Measurements from ENCODE around the gene CDKAL1.
"Not testable (repeated sequence)": the region's sequence is repeated elsewhere in the genome, so short reads cannot be mapped to it uniquely, and the experiment has no call there.

The CDKAL1 gene

DNA sequence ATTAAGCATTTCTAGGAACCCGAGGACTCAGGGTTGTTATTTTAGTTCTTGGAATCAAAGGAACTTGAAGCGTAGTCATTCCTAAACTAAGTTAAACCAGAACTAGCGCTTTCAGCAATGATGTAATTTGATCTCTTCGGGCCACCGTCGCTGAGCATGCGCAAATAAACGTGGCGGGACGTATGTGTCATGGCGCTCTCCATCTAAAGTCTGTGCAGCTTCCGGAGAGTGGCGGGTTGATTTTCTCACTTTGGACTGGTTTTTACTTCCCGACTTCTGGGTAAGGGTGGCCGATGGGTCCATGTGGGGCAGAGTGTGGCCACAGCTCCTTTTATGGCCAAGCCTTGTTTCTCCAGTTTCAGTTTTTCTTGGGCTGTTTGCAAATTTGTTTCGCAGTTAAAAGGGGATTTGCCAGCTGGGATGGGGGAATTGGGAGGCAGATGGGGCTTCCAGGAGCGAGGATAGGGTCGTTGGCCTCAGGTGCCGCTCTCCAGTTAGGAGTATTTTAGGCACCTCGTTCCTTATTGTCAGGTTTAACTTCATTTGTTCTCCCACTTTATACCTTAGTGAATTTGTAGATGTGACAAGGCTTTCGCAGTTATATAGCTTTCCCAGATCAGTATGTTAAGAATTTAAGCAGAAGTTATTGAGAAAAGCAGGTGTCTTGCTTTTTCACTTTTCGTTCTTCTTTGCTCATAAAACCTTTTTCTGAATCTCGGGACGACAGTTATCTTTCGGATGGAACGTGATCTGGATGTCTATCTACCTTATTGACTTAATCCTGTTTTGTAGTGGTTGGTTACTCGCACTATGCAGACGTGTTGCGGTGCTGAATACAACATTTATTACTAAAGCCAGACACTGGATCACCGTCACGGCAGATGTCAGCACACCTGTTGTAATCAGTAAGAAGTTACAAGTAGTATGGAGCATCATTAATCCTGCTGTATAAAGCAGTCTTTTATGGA, at the start of gene CDKAL1:
Gene CDKAL1 (plus strand): TSS at position 163 of the 968 bp plus-strand sequence. CDS start 11,894 bp downstream, outside the sequence.
- DNase-seq: peak; percentile 98

DNA sequence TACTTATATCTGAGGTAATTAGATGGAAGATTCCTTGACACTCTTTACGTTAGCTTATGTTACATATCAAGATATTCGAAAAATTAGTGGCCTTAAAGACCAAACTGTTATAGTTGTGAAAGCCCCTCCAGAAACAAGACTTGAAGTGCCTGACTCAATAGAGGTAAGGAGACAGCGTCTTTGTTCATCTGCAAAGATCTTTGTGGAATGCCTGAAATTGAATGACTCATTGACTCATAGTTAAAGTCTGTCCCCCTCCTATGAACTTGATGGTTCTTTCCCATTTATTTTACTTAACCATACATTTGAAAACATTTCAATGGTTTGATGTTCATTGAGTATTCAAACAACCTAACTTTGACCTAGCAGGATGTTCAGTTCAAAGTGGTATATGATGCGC, 47.6 kb upstream of the CDKAL1 start:
- no peak for DNase-seq

DNA sequence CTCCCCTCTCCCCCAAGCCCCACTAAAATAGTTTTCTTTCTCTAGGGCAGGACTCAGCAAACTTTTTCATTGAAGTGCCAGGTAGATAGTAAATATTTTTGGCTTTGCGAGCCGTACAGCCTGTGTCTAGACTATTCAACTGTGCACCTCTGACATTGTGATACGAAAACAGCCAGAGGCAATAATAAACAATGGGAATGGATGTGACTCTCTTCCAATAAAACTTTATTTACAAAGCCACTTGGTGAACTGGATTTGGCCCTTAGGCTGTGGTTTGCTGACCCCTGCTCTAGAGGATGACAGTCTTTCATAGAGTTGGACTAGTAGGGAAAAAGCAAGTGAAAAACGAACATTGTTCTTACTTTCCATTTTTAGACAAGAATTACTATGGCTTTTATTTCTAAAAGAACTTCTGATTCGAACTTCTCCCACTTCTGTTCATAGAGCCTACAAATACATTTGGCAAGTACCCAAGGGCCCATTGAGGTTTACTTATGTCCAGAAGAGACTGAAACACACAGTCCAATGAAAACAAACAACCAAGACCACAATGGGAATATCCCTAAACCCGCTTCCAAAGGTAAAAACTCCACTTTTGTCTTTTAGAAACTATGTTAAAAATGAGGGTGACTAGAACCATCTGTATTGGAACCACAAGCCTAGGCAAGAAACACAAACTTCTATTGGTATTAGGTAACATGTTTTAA, 46.4 kb upstream of the CDKAL1 start:
- no peak for DNase-seq

DNA sequence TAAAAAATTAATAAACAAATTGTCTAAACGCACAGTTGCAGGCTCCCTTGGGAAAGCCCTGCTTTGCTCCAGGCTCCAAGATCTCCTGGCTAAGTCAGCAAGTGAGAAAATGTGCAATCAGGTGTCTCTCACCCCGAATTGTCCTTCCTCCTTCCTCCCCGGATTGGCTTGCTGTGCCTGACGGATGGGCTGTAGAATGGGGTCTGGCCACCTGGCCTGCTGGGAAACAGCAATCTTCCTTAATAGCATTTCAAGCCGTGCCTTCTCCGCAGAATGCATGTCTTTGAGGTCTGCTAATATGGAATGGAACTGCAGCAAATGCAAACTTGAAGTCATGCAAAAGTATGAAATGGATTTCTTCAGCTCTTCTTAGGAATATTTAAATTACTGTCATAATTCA, 43.7 kb upstream of the CDKAL1 start:
- no peak for DNase-seq

DNA sequence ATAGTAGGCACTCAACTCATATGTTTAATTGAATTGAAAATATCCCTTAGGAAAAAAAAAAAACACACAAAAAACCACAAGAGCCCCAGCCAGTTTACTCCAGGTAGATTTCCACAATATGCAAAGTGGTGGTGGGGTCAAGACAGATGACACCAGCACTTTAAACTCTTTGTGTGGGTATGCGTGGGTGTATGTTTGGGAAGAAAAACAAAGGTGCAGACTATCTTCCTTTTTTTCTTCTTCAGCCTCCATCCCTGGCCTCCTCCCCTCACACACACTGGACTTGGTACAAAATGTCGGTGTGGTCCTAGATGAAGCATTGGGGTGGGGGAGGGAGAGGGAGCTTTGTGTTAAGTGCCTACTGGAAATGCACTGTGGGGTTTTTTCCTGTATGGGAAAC, 42.2 kb upstream of the CDKAL1 start:
- no peak for DNase-seq

DNA sequence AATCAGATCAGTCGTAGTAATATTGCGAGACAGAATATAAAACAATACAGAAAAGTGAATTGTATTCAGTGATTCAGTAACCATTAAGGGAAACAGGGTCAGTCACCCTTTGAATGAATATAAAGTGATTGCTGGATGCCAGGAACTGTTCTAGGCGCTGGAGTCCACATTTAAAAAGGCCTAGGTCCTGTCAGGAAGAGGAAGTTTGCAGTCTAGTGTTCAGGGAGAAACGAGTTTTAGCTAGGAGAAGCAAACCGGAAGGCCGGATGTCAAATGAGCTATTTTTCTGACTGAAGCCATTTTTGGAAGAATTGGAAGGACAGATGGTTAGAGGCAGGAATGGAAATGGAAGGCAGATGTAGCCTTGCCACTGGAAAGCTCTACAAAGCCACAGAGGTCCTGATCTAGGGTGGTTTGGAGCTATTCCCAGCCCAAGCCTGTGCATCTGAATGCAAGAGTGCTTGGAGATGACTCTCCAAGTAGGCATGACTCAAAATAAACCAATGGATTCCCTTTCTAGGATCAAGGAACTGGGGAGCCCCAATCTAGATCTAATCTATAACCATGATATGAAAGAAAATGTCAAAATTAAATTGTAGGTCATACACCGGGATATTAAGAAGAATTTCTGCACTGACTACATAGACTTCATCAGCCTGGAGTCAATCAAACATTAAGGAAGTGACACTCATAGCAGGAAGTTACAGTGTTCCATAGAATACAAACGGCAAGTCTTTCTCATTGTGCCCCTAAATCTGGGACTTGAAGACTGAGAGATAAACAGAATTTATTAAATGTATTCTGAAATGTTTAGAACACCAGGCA, 36.8 kb upstream of the CDKAL1 start:
- DNase-seq: no peak

DNA sequence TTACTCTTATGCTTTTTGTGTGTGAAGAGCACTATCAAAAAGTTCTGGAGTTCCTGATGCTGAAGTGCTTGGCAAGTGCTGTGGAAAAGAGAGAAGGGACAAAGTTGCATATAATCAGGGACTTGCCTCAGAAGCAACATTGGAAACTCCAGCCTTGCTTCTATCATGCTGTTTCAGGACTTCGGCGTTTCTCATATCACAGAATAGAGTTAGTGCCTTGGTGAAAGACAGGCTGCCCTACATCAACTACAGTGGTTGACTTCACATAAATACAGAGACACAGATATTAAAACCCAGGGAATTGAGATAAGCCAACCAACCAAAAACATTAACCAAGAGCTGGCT, 36.2 kb upstream of the CDKAL1 start:
- DNase-seq: no peak

DNA sequence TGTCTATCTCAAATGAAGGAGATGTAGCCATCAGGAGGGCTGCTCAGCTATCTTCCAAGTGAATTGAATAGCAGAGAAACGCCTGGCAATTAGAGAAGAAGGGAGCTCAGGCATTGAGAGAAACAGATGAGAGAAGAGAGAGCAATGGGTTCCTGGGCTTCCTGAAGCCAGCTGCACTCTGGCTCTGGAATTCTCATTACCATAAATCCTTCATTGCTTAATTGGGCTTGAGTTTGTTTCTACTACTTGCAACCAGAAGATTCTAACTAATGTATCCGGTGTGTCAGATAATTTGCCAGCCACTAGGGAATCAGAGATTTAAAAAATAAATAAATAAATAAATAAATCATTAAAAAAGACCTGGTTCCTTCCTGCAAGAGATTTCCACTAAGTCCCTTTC, 25.0 kb upstream of the CDKAL1 start:
- no peak for DNase-seq

DNA sequence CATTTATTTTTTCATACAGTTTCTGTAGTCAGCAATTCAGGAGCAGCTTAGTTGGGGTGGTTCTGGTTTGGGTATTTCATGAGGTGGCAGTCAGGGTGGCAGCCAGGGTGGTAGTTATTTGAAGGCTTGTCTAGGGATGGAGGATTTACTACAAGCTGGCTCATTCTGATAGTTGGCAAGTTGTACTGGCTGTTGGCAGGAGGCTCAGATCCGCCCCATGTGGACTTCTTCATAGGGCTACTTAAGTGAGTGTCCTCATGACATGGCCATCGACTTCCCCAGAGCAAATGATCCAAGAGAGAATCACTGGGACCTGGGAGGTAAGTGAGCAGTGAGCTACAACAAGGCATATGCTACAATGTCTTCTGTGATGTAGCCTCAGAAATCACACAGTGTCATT, 22.4 kb upstream of the CDKAL1 start:
- no peak for DNase-seq

DNA sequence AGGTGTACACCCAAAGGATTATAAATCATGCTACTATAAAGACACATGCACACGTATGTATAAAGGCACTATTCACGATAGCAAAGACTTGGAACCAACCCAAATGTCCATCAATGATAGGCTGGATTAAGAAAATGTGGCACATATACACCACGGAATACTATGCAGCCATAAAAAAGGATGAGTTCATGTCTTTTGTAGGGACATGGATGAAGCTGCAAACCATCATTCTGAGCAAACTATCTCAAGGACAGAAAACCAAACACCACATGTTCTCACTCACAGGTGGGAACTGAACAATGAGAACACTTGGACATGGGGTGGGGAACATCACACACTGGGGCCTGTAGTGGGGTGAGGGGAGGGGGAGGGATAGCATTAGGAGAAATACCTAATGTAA, 9.0 kb upstream of the CDKAL1 start:
- DNase-seq: not testable (repeated sequence)

DNA sequence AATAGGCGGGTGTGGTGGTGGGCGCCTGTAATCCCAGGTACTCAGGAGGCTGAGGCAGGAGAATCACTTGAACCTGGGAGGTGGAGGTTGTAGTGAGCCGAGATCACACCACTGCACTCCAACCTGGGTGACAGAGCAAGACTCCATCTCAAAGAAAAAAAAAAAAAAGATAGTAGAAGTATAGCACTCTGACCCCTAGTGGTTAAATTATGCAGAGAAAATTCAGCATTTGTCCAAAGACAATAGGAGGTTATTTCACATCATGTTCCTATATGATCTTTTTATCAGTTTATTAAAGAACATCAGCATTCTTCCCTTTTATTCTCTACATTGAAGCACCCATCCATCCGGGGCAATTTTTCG, 5.2 kb upstream of the CDKAL1 start:
- peak; percentile 71 for DNase-seq

DNA sequence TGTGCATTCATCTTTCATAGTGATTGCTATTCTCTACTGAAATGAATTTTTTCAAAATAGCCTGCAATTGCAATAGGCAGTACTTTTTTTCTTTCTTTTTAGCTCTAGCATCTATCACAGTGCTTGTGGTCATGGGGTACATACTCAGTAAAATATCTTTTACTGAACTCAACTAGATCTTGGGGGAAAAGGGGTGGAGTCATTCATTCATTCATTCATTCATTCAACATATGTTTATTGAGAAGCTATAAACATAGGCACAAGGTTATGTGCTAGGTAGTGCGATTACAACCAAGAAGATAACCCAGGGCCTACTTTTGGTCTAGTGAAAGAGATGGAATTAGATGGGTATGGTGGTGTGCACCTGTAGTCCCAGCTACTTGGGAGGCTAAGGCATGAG, 1.4 kb upstream of the CDKAL1 start:
- no peak for DNase-seq

DNA sequence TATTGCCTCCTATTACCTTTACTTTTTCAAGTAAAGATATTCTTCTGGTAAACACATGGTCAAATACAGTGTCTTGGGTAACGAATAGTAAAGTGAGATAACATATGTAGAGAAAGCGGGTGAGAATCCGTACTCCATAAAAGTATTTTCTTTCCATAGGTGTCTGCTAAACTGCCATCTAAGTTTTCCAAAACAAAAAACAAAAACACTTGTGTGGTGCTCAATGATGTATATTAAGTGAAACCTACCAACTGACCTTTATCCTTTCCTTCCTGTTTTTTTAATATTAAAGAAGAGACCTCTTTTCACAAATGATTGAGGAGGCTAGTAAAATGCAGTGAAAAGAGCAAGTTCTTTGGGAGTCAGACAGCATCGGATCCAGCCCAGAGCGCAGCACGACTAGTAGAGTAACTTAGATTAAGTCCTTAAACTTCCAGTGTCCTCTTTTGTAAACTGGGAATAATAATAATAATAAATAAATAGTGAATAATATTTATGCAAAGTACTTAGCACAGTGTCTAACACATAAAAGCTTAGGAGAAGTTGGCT, 437 bp upstream of the CDKAL1 start:
- DNase-seq: no peak

DNA sequence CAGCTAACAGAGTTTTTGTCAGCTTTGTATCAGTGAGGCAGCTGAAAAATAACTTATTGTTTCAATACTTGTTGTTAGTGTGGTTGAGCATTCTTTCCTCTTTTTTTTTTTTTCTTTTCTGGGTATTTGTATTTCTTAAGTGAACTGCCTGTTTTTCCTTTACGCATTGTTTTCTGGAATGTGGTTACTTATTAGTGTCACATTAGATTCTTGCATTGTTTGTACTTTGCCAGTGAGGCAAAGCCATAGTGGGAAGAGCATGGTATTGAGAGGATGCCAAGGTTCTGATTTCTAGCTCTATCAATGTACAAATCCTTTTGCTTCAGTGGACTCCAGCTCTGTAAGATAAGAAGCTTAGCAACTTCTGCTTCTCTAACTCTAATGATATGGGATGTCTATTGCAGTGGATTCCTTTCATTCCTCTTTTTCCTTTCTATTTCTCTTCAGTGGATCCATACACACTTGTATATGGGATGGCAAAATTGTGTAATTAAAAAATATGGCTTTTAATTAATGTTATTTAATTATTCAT, 3.9 kb downstream of the CDKAL1 start:
- DNase-seq: no peak

DNA sequence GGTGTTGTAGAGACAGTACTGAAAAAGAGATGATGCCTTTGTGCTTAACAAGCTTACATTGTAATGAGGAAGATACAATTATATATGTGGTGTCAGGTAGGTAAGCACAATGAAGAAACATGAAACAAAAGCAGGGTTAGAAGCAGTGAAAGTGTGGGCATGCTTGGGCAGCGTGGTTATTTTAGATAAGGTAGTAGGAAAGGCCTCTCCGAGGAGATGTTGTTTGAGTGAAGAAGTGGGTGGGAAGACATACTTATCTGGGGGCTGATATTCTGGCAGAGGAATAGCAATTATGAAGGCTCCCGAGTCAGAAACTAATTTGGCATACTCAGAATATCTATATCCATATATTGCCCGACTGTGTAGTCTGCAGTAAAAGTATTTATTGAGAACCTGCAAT, 4.7 kb downstream of the CDKAL1 start:
- no peak for DNase-seq

DNA sequence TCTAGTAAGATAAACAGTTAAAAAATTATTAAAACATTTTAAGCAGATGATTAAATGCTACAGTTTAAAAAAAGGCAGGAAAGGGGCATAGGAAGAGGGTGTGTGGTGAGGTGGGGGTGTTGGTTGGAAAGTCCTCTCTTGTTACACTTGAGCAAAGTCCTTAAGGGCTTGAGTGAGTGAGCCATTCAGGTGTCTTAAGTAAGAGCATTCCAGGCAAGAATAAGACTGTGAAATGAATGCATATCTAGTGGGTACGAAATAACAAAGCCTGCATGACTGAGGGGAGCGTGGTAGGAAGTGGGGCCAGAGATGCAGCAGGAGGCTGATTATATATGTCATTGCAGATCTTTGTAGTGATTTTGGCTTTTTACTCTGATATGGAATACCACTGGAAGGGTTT, 5.1 kb downstream of the CDKAL1 start:
- DNase-seq: no peak

DNA sequence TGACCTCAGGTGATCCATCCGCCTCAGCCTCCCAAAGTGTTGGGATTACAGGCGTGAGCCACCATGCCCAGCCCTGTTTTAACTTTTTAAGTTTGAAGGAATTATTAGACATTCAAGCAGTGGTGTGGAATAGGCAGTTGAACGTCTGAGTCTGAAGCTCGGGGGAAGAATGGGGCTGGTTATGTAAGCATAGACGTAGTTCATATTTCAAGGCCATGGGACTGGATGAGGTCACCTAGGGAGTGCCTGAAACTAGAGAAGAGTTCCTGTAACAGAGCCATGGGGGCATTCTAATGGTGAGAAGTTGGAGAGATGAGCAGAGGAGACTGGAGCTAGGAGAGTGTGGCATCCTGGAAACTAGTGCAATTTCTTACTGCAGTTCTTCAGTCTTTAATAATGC, 6.4 kb downstream of the CDKAL1 start:
- DNase-seq: no peak

DNA sequence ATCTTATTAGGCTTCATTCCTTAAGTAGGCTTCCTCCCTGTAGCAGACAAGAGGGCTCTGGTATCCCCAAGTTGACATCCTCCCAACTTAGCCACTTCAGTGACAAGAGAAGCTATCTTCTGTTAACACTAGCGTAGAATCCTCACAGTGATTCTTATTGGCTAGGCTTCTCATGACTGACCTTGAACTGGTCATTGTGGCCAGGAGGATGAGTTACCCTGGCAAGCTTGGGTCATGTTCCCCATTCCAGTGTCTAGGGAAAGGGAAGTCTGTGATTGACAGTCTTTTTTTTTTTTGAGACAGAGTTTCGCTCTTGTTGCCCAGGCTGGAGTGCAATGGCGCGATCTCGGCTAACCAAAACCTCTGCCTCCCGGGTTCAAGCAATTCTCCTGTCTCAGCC, 7.1 kb downstream of the CDKAL1 start:
- DNase-seq: no peak

DNA sequence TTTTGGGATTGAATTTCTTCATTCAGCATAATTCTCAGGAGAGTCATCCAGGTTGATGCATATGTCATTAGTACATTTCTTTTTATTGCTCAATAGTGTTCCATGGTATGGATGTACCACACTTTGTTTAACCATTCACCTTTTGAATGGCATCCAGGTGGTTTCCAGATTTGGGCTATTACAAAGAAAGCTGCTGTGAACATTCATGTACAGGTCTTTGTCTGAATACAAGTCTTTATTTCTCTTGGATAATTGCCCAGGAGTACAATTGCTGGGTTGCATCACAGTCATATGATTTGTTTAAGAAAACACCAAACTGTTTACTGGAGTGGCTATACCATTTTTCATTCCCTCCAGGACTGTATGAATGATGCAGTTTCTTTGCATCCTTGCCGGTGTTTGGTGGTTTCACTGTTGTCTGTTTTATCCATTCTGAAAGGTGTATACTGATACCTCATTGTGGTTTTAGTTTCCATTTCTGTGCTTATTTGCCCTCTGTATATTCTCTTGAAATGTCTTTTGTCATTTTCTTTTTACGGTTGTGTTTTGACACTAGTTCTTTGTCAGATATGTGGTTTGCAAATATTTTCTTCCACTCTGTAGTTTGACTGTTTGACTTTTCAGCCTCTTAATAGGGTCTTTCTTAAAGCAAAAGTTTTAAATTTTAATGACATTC, 8.8 kb downstream of the CDKAL1 start:
- DNase-seq: peak; percentile 99

DNA sequence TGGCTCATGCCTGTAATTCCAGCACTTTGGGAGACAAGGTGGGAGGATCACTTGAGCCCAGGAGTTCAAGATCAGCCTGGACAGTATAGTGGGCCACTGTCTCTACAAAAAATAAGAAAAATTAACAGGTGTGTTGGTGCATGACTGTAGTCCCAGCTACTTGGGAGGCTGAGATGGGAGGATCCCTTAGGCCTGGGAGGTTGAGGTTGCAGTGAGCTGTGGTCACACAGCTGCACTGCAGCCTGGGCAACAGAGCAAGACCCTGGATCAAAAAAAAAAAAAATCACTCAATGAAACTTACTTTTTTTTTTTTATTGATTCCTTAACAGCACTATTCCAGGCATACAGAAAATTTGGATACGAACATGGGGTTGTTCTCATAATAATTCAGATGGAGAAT, 14.0 kb downstream of the CDKAL1 start:
- no peak for DNase-seq

DNA sequence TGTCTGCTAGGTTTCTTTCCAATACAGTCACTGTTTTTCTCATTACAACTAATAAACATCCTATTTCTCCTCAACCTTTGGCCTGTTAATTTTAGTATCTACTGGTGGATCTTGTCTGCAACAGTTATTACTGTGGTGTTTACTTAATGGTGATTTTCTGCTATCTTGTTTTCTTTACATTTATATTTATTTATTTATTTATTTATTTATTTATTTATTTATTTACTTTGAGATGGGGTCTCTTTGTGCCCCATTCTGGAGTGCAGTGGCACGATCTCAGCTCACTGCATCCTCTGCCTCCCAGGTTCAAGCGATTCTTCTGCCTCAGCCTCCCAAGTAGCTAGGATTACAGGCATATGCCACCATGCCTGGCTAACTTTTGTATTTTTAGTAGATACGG, 15.1 kb downstream of the CDKAL1 start:
- not testable (repeated sequence) for DNase-seq

DNA sequence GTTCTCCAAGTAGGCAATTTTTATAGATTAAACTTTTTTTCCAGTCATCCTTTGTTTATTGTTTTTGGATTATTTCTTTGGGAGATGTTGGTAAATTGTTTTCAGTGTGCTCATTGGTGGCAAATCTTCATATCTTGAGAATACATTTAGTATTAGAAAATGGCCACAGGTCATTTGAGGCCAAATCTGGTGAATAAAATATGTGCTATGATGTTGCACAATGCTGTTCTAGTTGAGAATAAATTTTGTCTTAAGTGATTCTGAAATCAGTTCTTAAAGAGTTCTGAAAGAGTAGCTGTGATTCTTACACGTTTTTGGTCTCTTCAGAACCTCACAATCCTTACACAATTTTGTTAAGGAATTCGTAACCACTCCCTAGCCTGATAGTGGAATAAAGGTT, 20.1 kb downstream of the CDKAL1 start:
- DNase-seq: no peak
